Neural cell (in vitro differentiated cells): ENCODE measurements around the gene U2SURP.

Source experiments
- CTCF ChIP-seq: fragments of 450-650 bp; IDR thresholded peaks from 2 replicates; pipeline ENCODE4 v1.5.1; 2014; ENCODE audit warnings: antibody characterized with exemption, mild to moderate bottlenecking, moderate library complexity; ENCODE audit not compliant: poor library complexity, severe bottlenecking
- EZH2 ChIP-seq: fragments of 200-600, 300-800 bp; shearing (Covaris generic), sonication (generic); IDR thresholded peaks from 2 replicates; pipeline ENCODE4 v1.6.1; 2014; ENCODE audit warnings: antibody characterized with exemption, low read length, borderline replicate concordance, mild to moderate bottlenecking; ENCODE audit not compliant: insufficient read depth, poor library complexity, severe bottlenecking

- TF ChIP-seq EZH2 (no peak), CTCF (no peak)
Observed at GRCh38 chr3:143002727-143003126, 1.4 kb downstream of the U2SURP start.
